GM12878 (cell line): ENCODE results near the gene AFTPH. TPM values are rescaled to one million over a fixed set of nuclear protein-coding genes. Genes with fewer than 3 reads are reported as not detected.

Source experiments
- CBFB ChIP-seq: IDR thresholded peaks from 2 replicates; pipeline ENCODE4 v1.6.1; 2016; ENCODE audit warnings: antibody characterized with exemption, low read depth
- CBX3 ChIP-seq: fragments of 200-600 bp; sonication (generic); IDR thresholded peaks from 2 replicates; pipeline ENCODE4 v1.6.1; 2016; ENCODE audit warnings: low read depth, borderline replicate concordance
- CEBPZ ChIP-seq: fragments of 150-350 bp; IDR thresholded peaks from 2 replicates; pipeline ENCODE4 v1.6.1; 2016; ENCODE audit warnings: low read depth, low read length
- CREB1 ChIP-seq: IDR thresholded peaks from 2 replicates; pipeline ENCODE4 v1.6.1; 2012; ENCODE audit warnings: low read depth, mild to moderate bottlenecking, inconsistent platforms
- EED ChIP-seq: sonication (generic); IDR thresholded peaks from 2 replicates; pipeline ENCODE4 v1.6.1; 2016; ENCODE audit warnings: antibody characterized with exemption, low read depth
- GATAD2B ChIP-seq: fragments of 450-650 bp; conservative IDR thresholded peaks from 2 replicates; pipeline ENCODE4 v1.6.1; 2017; ENCODE audit warnings: low read depth, mild to moderate bottlenecking, moderate library complexity
- IKZF1 ChIP-seq: fragments of 450-650 bp; conservative IDR thresholded peaks from 2 replicates; pipeline ENCODE4 v1.6.1; 2017; ENCODE audit warnings: antibody characterized with exemption, mild to moderate bottlenecking
- IKZF2 ChIP-seq, 2 experiments: fragments of 450-650 bp; IDR thresholded peaks; 2 replicates each; pipeline ENCODE4 v1.6.1; 2017; ENCODE audit warnings: mild to moderate bottlenecking in 2 of 2, moderate library complexity in 2 of 2
- JUND ChIP-seq: IDR thresholded peaks from 2 replicates; pipeline ENCODE4 v1.6.1; 2012; ENCODE audit warnings: low read depth, mild to moderate bottlenecking, low read length, improper control_type of control experiment, moderate library complexity
- KDM1A ChIP-seq: fragments of 200-600 bp; sonication (generic); IDR thresholded peaks from 2 replicates; pipeline ENCODE4 v1.6.1; 2016; ENCODE audit warnings: borderline replicate concordance
- NFIC ChIP-seq: IDR thresholded peaks from 2 replicates; pipeline ENCODE4 v1.6.1; 2012; ENCODE audit warnings: low read depth, mild to moderate bottlenecking, inconsistent platforms, low read length, moderate library complexity
- POU2F2 ChIP-seq: IDR thresholded peaks from 3 replicates; pipeline ENCODE4 v1.6.1; 2011; ENCODE audit warnings: low read depth, mild to moderate bottlenecking, low read length, borderline replicate concordance
- RELB ChIP-seq: fragments of 450-650 bp; IDR thresholded peaks from 2 replicates; pipeline ENCODE4 v1.6.1; 2017; ENCODE audit warnings: low read depth, mild to moderate bottlenecking, moderate library complexity
- RUNX3 ChIP-seq: IDR thresholded peaks from 2 replicates; pipeline ENCODE4 v1.6.1; 2012; ENCODE audit warnings: low read length, inconsistent platforms
- SIX5 ChIP-seq: IDR thresholded peaks from 2 replicates; pipeline ENCODE4 v1.6.1; 2011; ENCODE audit warnings: mild to moderate bottlenecking, low read depth, low read length, moderate library complexity; ENCODE audit not compliant: severe bottlenecking
- SKIL ChIP-seq: fragments of 450-650 bp; IDR thresholded peaks from 2 replicates; pipeline ENCODE4 v1.6.1; 2017; ENCODE audit warnings: mild to moderate bottlenecking, low read depth, inconsistent platforms; ENCODE audit not compliant: poor library complexity, severe bottlenecking
- SMAD5 ChIP-seq: IDR thresholded peaks from 2 replicates; pipeline ENCODE4 v1.6.1; 2016; ENCODE audit warnings: antibody characterized with exemption, low read depth
- SREBF2 ChIP-seq: IDR thresholded peaks from 2 replicates; pipeline ENCODE4 v1.6.1; 2012; ENCODE audit warnings: mild to moderate bottlenecking, low read length
- STAT3 ChIP-seq: IDR thresholded peaks from 2 replicates; pipeline ENCODE4 v1.6.1; 2011; ENCODE audit warnings: low read depth, low read length, improper control_type of control experiment
- TBL1XR1 ChIP-seq: IDR thresholded peaks from 2 replicates; pipeline ENCODE4 v1.6.1; 2012; ENCODE audit warnings: low read depth, low read length, improper control_type of control experiment
- TCF7 ChIP-seq: IDR thresholded peaks from 2 replicates; pipeline ENCODE4 v1.6.1; 2014; ENCODE audit warnings: antibody characterized with exemption, borderline replicate concordance
- WRNIP1 ChIP-seq: IDR thresholded peaks from 2 replicates; pipeline ENCODE4 v1.6.1; 2011; ENCODE audit warnings: low read depth, low read length, improper control_type of control experiment, borderline replicate concordance
- ZBTB11 ChIP-seq: fragments of 450-650 bp; formaldehyde crosslinking; IDR thresholded peaks from 2 replicates; pipeline ENCODE4 v1.5.0; 2022; ENCODE audit warnings: mild to moderate bottlenecking, missing genetic modification characterization
- polyA plus RNA-seq, 11 experiments: library from polyadenylated mRNA; depleted of rRNA in 4 of 11; unstranded in 6 of 11; stranded (reverse) in 5 of 11; fragments of >200 nt; fragmentation: Nextera tagmentation in 4 of 11; fragmentation: Illumina TruSeq in 1 of 11; extraction: Ambion mirVana in 4 of 11; extraction: Trizol in 1 of 11; gene quantifications; 1 replicate in 1 of 11; 2 replicates in 10 of 11; pipeline versions ENCODE4 v1.2.1 to v1.2.3, GENCODE V29; 2011 to 2016; ENCODE audit warnings: inconsistent platforms in 2 of 11, missing spikeins in 2 of 11, low read depth in 1 of 11
- total RNA-seq, 4 experiments: library from RNA; depleted of rRNA in 3 of 4; stranded (reverse); fragments of >200 nt in 3 of 4; fragmentation: Illumina TruSeq in 1 of 4; extraction: Trizol in 1 of 4; gene quantifications; 2 replicates each; pipeline versions ENCODE4 v1.2.1 to v1.2.3, GENCODE V29; 2013 to 2021

Gene AFTPH
- total and polyA plus RNA-seq, 10 of the 15 experiments (the other 5 are each of a cell fraction or from before 2014, with no cell fraction given), result 25.6 to 77.3 (median 39.5) TPM

- TF ChIP-seq TCF7 (no peak), KDM1A (no peak), CREB1 (no peak), SIX5 (no peak), WRNIP1 (no peak), JUND (no peak), ZBTB11 (CRISPR knock-in tag) (no peak), CEBPZ (no peak), RUNX3 (peak; percentile 58; the same call in 1 of the 2 replicates), NFIC (peak; percentile 55; the same call in 1 of the 2 replicates), SMAD5 (no peak), TBL1XR1 (no peak), CBFB (no peak), SREBF2 (no peak), SKIL (no peak), STAT3 (no peak), GATAD2B (peak; percentile 32; the same call in 1 of the 2 replicates), CBX3 (no peak), RELB (peak; percentile 18; the same call in 1 of the 2 replicates), IKZF2 (IDR thresholded peaks at IDR 0.05) (peak; percentile 36 to 61; a peak in 2 of 4 replicates), POU2F2 (no peak), IKZF1 (0 out of 2 replicates have a peak, but pooled peaks have one; percentile 30), EED (peak; percentile 73)
Observed at GRCh38 chr2:64591188-64591587, 67.1 kb downstream of the AFTPH start (continued).
